ENCODE results near the gene ZNF692.
"Not testable (repeated sequence)": the region's sequence is repeated elsewhere in the genome, so short reads cannot be mapped to it uniquely, and the experiment has no call there.

The ZNF692 gene

GRCh38 chr1:248890549-248891498 is 31.9 kb upstream of the ZNF692 start:
- TF ChIP-seq, protein P1, sequence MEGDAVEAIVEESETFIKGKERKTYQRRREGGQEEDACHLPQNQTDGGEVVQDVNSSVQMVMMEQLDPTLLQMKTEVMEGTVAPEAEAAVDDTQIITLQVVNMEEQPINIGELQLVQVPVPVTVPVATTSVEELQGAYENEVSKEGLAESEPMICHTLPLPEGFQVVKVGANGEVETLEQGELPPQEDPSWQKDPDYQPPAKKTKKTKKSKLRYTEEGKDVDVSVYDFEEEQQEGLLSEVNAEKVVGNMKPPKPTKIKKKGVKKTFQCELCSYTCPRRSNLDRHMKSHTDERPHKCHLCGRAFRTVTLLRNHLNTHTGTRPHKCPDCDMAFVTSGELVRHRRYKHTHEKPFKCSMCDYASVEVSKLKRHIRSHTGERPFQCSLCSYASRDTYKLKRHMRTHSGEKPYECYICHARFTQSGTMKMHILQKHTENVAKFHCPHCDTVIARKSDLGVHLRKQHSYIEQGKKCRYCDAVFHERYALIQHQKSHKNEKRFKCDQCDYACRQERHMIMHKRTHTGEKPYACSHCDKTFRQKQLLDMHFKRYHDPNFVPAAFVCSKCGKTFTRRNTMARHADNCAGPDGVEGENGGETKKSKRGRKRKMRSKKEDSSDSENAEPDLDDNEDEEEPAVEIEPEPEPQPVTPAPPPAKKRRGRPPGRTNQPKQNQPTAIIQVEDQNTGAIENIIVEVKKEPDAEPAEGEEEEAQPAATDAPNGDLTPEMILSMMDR (IDR thresholded peaks at IDR 0.05; ENCODE audit: low read depth, low read length, missing control alignments): no peak
- DNase-seq (ENCODE audit: low read depth): no peak
- H3K4me3 ChIP-seq (ENCODE audit: low read depth, low read length): no peak overlapping the region
- in situ Hi-C loops (cut with HindIII; ENCODE audit: low sequenced_read_pairs): no loop called here

DNA sequence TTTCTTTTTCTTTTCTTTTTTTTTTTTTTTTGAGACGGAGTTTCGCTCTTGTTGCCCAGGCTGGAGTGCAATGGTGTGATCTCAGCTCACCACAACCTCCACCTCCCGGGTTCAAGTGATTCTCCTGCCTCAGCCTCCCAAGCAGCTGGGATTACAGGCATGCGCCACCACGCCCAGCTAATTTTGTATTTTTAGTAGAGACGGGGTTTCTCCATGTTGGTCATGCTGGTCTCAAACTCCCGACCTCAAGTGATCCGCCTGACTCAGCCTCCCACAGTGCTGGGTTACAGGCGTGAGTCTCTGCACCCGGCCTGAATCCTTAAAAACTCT is 31.0 kb upstream of the ZNF692 start:
- H3K4me3 ChIP-seq (ENCODE audit: low read depth, low read length); in situ Hi-C loops (cut with HindIII; ENCODE audit: low sequenced_read_pairs); DNase-seq (ENCODE audit: low read depth): not testable (repeated sequence)

DNA sequence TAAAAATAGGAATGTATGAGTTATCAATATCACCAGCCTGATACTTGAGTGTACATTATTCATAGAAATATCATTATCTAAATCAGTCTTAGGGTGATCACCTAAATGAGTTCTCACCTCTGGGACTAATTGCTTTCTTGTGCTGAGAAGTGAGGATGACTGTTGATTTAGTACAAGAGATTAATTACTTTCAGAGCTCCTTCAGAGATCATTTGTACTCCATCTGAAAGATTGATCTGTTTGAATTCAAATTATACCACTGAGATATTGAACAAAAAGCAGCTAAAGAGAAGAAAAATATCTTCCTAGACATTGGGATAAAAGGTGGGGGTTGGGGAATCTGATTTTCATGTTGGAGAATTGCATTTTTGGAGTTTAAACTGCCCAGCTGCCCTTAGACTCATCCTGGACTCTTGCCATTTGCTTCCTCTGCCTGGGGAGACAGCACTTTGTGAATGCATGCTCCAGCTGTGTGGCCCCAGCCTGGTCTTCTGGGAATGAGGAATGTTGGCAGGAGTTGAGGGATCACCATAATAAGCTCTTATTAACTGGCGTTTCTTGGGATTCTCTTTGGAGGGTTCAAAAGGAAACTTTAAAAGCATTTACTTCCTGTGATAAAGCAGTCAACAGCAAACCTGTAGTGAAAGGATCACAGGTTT is 27.5 kb upstream of the ZNF692 start:
- in situ Hi-C loops (cut with HindIII; ENCODE audit: low sequenced_read_pairs): no loop called here
- peak; percentile 31 for DNase-seq (ENCODE audit: low read depth)
- TF ChIP-seq, protein P1 (IDR thresholded peaks at IDR 0.05; ENCODE audit: low read depth, low read length, missing control alignments): no peak
- no peak overlapping the region for H3K4me3 ChIP-seq (ENCODE audit: low read depth, low read length)

DNA sequence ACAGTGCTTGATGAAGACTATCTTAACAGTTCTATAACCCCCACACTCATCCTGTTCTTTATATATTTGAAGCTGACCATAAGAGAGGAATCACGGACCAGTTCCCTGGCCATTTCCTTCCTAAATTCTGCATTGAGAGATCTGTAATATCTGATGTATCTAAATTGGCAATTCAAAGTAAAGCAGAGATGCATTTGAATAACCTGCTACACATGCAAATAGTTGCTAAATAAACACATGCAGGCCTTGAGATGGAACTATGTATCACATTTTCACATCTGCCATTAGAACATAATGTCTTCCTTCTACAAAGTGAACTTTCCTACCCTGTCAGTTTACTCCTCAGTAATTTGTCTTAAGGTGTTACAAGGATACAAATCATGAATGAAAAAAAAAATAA is 26.8 kb upstream of the ZNF692 start:
- in situ Hi-C loops (cut with HindIII; ENCODE audit: low sequenced_read_pairs): no loop called here
- no peak for DNase-seq (ENCODE audit: low read depth)
- TF ChIP-seq, protein P1 (IDR thresholded peaks at IDR 0.05; ENCODE audit: low read depth, low read length, missing control alignments): no peak
- no peak overlapping the region for H3K4me3 ChIP-seq (ENCODE audit: low read depth, low read length)

- in situ Hi-C loops (cut with HindIII; ENCODE audit: low sequenced_read_pairs): no loop called here
- no peak for DNase-seq (ENCODE audit: low read depth)
- TF ChIP-seq, protein P1 (IDR thresholded peaks at IDR 0.05; ENCODE audit: low read depth, low read length, missing control alignments): no peak
- H3K4me3 ChIP-seq (ENCODE audit: low read depth, low read length): no peak overlapping the region
Measured at GRCh38 chr1:248884632-248885295, 25.9 kb upstream of the ZNF692 start.

GRCh38 chr1:248882427-248882826 is 23.5 kb upstream of the ZNF692 start:
- H3K4me3 ChIP-seq (ENCODE audit: low read depth, low read length); DNase-seq (ENCODE audit: low read depth); in situ Hi-C loops (cut with HindIII; ENCODE audit: low sequenced_read_pairs): not testable (repeated sequence)

DNA sequence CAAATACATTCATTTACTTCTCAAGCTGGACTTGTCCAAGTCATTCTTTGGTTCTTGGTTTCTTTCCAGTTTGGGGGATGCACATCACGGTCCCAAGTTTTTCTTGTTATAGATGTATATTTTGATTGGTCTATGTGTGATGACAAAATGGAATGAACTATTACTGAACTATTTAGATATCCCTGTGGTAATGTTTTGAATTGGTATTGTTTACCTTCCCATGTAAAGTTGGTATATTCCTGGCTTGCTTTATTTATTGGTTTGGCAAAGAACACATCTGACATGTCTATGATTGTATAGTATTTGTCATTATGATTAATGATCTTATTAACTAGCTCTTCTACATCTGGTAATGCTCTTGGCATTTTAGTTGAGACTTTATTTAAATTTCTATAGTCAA is 22.4 kb upstream of the ZNF692 start:
- in situ Hi-C loops (cut with HindIII; ENCODE audit: low sequenced_read_pairs): no loop called here
- H3K4me3 ChIP-seq (ENCODE audit: low read depth, low read length): no peak overlapping the region
- TF ChIP-seq, protein P1 (IDR thresholded peaks at IDR 0.05; ENCODE audit: low read depth, low read length, missing control alignments): no peak
- no peak for DNase-seq (ENCODE audit: low read depth)
